NB4 (cell line): ENCODE results near the gene STK24.

ENCODE experiments used
- TF ChIP-seq, protein P1 (sequence below): IDR thresholded peaks from one replicate; pipeline ENCODE4 v1.5.1; 2012; ENCODE audit warnings: low read depth, low read length
- TF ChIP-seq, protein P2 (sequence below): IDR thresholded peaks from 2 replicates; pipeline ENCODE4 v1.6.1; 2011; ENCODE audit warnings: low read depth, low read length

GRCh38 chr13:98500963-98501421 lies 75.9 kb downstream of the STK24 start:
- TF ChIP-seq, protein P1, sequence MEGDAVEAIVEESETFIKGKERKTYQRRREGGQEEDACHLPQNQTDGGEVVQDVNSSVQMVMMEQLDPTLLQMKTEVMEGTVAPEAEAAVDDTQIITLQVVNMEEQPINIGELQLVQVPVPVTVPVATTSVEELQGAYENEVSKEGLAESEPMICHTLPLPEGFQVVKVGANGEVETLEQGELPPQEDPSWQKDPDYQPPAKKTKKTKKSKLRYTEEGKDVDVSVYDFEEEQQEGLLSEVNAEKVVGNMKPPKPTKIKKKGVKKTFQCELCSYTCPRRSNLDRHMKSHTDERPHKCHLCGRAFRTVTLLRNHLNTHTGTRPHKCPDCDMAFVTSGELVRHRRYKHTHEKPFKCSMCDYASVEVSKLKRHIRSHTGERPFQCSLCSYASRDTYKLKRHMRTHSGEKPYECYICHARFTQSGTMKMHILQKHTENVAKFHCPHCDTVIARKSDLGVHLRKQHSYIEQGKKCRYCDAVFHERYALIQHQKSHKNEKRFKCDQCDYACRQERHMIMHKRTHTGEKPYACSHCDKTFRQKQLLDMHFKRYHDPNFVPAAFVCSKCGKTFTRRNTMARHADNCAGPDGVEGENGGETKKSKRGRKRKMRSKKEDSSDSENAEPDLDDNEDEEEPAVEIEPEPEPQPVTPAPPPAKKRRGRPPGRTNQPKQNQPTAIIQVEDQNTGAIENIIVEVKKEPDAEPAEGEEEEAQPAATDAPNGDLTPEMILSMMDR: no peak
- TF ChIP-seq, protein P2, sequence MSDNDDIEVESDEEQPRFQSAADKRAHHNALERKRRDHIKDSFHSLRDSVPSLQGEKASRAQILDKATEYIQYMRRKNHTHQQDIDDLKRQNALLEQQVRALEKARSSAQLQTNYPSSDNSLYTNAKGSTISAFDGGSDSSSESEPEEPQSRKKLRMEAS: no peak
